CD4-positive, alpha-beta memory T cell (primary cell): ENCODE results near the gene GANAB. TPM values are rescaled to one million over a fixed set of nuclear protein-coding genes. Genes with fewer than 3 reads are reported as not detected.
"Not testable (repeated sequence)": the region's sequence is repeated elsewhere in the genome, so short reads cannot be mapped to it uniquely, and the experiment has no call there.

Experiments used
- CTCF ChIA-PET: fragments of 350-600 bp; sonication (Branson Sonifier 250); formaldehyde crosslinking; loops from one replicate; lab custom pipeline; 2021; ENCODE audit warnings: inconsistent platforms; ENCODE audit not compliant: partially characterized antibody; lab: Charles Lee
- POLR2A ChIA-PET: fragments of 350-600 bp; sonication (Branson Sonifier 250); formaldehyde crosslinking; loops from one replicate; lab custom pipeline; 2021; ENCODE audit not compliant: partially characterized antibody; lab: Charles Lee
- DNase-seq, 5 donors: peaks; one replicate each; pipeline versions ENCODE4 v3.0.0 to v3.0.0-alpha.2; 2020 to 2022; ENCODE audit warnings: mixed read lengths in 1 of 5
- H3K27ac ChIP-seq: one replicate; pipeline ENCODE4 v1.7.0; 2013; ENCODE audit warnings: low read depth, low read length
- H3K27me3 ChIP-seq: 2 replicates; pipeline ENCODE4 v1.7.0; 2013; ENCODE audit warnings: mild to moderate bottlenecking, low read length, moderate library complexity; ENCODE audit not compliant: insufficient read depth
- H3K36me3 ChIP-seq: 2 replicates; pipeline ENCODE4 v1.7.0; 2013; ENCODE audit warnings: mild to moderate bottlenecking, low read length, moderate library complexity; ENCODE audit not compliant: insufficient read depth
- H3K4me1 ChIP-seq: 2 replicates; pipeline ENCODE4 v1.7.0; 2013; ENCODE audit warnings: mild to moderate bottlenecking, low read length, moderate library complexity; ENCODE audit not compliant: insufficient read depth
- H3K4me3 ChIP-seq, 2 donors: one replicate each; pipeline ENCODE4 v1.7.0; 2013; ENCODE audit warnings: low read length in 2 of 2, mild to moderate bottlenecking in 1 of 2
- H3K9me3 ChIP-seq, 2 donors: one replicate each; pipeline ENCODE4 v1.7.0; 2013; ENCODE audit warnings: low read length in 2 of 2, control low read depth in 1 of 2; ENCODE audit not compliant: control insufficient read depth in 1 of 2
- H3K27ac Mint-ChIP-seq, 7 donors: one replicate each; pipeline ENCODE4 v1.8.0; 2020 to 2021; ENCODE audit warnings: mixed read lengths in 7 of 7, mild to moderate bottlenecking in 6 of 7, inconsistent platforms in 3 of 7, moderate library complexity in 3 of 7
- H3K27me3 Mint-ChIP-seq, 2 donors: one replicate each; pipeline ENCODE4 v1.8.0; 2020 to 2021; ENCODE audit warnings: mixed read lengths in 2 of 2
- H3K36me3 Mint-ChIP-seq, 2 donors: one replicate each; pipeline ENCODE4 v1.8.0; 2020 to 2021; ENCODE audit warnings: mixed read lengths in 2 of 2, inconsistent platforms in 1 of 2, mild to moderate bottlenecking in 1 of 2
- H3K4me1 Mint-ChIP-seq, 4 donors: one replicate each; pipeline ENCODE4 v1.8.0; 2020 to 2021; ENCODE audit warnings: mixed read lengths in 4 of 4, mild to moderate bottlenecking in 1 of 4
- H3K4me3 Mint-ChIP-seq, 8 donors: one replicate each; pipeline ENCODE4 v1.8.0; 2020 to 2021; ENCODE audit warnings: mixed read lengths in 8 of 8, mild to moderate bottlenecking in 7 of 8, moderate library complexity in 6 of 8, inconsistent platforms in 3 of 8
- H3K9me3 Mint-ChIP-seq, 8 donors: one replicate each; pipeline ENCODE4 v1.8.0; 2020 to 2021; ENCODE audit warnings: mixed read lengths in 8 of 8, mild to moderate bottlenecking in 5 of 8, inconsistent platforms in 3 of 8, moderate library complexity in 1 of 8
- intact Hi-C: fragments of 100-400 bp; cut with micrococcal nuclease; formaldehyde crosslinking; loops from one replicate; pipeline ENCODE4 v1.15.1; 2023
- polyA plus RNA-seq, 2 donors: library from polyadenylated mRNA; unstranded; fragments of 300-500 nt; fragmentation: Illumina TruSeq; gene quantifications; one replicate each; pipeline ENCODE4 v1.2.3, GENCODE V29; 2021
- total RNA-seq, 2 experiments: library from RNA; stranded (reverse); gene quantifications; one replicate each; pipeline ENCODE4 v1.2.3, GENCODE V29; 2021

GANAB gene
- total RNA-seq = 100 to 1,000 TPM; 260 to 262 TPM
- 100 to 1,000 TPM; 122 to 142 TPM for polyA plus RNA-seq

DNA sequence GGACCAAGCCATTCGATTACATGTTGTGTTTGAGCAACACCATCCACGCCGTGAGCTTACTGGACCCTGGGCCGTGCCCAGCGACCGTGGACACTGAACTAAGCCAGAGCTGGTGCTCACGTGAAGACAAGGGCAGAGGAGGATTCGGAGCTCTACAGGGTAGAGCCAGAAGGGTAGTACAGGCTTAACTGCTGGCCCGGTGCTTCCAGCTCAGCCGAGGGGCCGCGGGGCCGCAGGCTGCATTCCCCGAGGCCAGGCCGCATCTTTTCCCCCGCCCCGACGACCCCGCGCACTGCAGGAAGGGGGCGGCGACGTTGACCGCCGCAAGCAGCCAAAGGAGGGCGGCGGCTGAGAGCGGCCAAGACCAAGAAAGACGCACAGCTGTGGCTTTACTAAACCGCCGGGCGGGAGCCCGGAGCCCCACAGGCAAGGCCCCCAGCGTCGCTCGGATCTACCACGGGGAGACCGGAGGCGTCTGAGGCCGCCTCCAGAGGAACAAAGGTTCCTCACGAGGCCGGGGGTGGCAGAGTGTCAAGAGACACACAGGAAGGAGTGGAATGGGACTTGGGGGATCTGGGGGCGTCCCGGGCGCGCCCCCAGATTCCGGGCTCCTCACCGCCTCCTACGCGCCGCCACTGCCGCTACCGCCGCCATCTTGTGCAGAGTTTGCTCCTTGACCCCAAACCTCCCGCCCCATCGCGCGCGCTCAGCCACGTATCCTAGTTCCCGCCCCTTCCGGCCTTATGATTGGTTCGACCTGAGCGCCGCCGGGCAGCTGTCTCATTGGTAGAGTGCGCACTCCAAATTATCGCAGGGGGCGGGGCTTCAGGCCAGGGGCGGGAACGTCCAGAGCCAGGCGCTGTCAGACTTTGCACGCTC is at the start of gene GANAB:
Gene GANAB, minus strand, starts transcription at position 668 of the 879 bp plus-strand sequence. Its CDS starts 14 bp downstream, at position 654.
- H3K27me3 Mint-ChIP-seq = no peaks in the 10 kb centered on the region
- no peaks in the 10 kb centered on the region for H3K9me3 Mint-ChIP-seq
- Histone ChIP-seq H3K27ac (peak within 1 kb of the TSS; percentile 92), H3K36me3 (peaks cover 22% of the 10 kb centered on the region), H3K27me3 (no peaks in the 10 kb centered on the region), H3K4me3 (peak within 1 kb of the TSS; percentile 55 to 76), H3K9me3 (no peaks in the 10 kb centered on the region), H3K4me1 (peaks cover 37% of the 10 kb centered on the region)
- peaks cover 14 to 48% (median 26%) of the 10 kb centered on the region in 4 donors for H3K4me1 Mint-ChIP-seq
- H3K27ac Mint-ChIP-seq = peak within 1 kb of the TSS; percentile 84 to 99 (median 97)
- ChIA-PET POLR2A (interaction anchor here (0.6 to 11.8 kb wide), 36 partner anchors 8 to 235 kb away, joined by 3 to 162 read pairs (median 8); partner anchors contain the start of genes B3GAT3, BSCL2, C11orf98 and CSKMT), CTCF (interaction anchor here (0.9 to 1.7 kb wide), 5 partner anchors 8 to 251 kb away, joined by 3 to 7 read pairs (median 3); partner anchors contain the start of genes C11orf98 and TUT1)
- H3K36me3 Mint-ChIP-seq = peaks cover 0 to 34% of the 10 kb centered on the region in 2 donors
- peak within 1 kb of the TSS; percentile 93 to 99 (median 95) for H3K4me3 Mint-ChIP-seq
- intact Hi-C loops = loop anchor here (1.0 to 2.0 kb wide), 5 partner anchors 19 to 63 kb away; partner anchors contain the start of genes C11orf98, CSKMT, EML3 and TUT1
- DNase-seq = peak; percentile 95 to 99 (median 97)

DNA sequence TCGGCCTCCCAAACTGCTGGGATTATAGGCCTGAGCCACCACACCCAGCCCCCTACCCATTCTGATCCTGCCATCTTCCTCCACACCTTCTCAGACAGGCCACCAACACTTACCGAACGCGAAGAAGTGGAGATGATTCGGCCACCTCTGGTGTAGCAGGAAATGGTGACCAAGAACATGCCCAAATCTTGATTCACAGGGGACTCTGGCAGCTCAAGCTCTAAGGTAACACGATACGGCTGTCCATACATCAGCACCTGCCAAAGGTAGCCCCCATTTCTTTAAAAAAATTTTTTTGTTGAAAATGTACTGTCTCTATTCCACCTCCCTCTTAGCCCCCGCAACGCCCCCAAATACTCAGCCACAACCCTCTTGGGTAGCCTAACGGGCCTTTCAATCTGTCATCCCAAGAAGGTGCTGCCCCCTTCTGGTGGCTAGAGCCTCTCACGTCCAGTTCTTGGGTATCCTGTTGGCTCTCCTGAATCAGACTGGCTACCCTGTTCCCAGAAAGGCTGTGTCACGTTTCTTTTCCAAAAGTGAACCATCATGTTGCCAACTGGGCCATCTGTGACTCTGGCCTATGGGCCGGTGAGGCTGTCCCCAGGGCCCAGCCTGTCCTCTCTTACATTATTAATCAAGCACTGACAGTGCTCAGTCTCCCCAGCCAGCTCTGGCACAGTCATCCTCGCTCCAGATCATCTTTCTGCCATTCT is 48.2 kb upstream of the GANAB start:
- ChIA-PET CTCF (interaction anchor here (0.6 to 8.0 kb wide), 38 partner anchors 9 to 299 kb away, joined by 3 to 82 read pairs (median 4); partner anchors contain the start of genes C11orf98, CSKMT, EEF1G and INTS5), POLR2A (interaction anchor here (0.7 to 2.9 kb wide), 8 partner anchors 15 to 134 kb away, joined by 3 to 20 read pairs (median 5); partner anchors contain the start of genes C11orf98, CSKMT, EEF1G and HNRNPUL2)
- Mint-ChIP-seq H3K4me1 (peaks cover 5 to 7% (median 6%) of the 10 kb centered on the region in 4 donors), H3K27me3 (no peaks in the 10 kb centered on the region), H3K4me3 (no peak overlapping the region), H3K9me3 (no peaks in the 10 kb centered on the region), H3K36me3 (peaks cover 12% of the 10 kb centered on the region in 2 donors), H3K27ac (peak overlapping the region in 4 of 7 donors; percentile 7 to 77 (median 56))
- no peaks in the 10 kb centered on the region for H3K27me3 ChIP-seq
- H3K9me3 ChIP-seq = no peaks in the 10 kb centered on the region
- H3K4me1 ChIP-seq = no peaks in the 10 kb centered on the region
- H3K36me3 ChIP-seq = no peaks in the 10 kb centered on the region
- DNase-seq = peak; percentile 73 to 80 (median 74)
- H3K27ac ChIP-seq = no peak overlapping the region
- intact Hi-C loops = loop anchor here (1.0 to 5.0 kb wide), 4 partner anchors 16 to 312 kb away; partner anchors contain the start of gene UBXN1
- no peak overlapping the region for H3K4me3 ChIP-seq

DNA sequence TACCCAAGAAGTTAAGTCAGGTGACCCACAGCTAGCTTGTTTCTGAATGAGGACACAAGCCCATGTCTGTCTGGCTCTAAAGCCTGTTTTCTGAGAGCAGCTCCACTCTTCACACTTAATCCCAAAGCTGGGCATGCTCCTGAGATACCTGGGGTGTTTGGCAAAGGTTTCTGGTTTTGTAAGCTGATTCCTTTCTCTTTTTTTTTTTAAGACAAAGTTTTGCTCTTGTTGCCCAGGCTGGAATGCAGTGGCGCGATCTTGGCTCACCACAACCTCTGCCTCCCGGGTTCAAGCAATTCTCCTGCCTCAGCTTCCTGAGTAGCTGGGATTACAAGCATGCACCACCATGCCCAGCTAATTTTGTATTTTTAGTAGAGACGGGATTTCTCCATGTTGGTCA is 47.2 kb upstream of the GANAB start:
- DNase-seq, H3K36me3 ChIP-seq, H3K27ac Mint-ChIP-seq, H3K27me3 ChIP-seq, H3K9me3 Mint-ChIP-seq, H3K27ac ChIP-seq, H3K4me3 ChIP-seq, H3K27me3 Mint-ChIP-seq, H3K4me1 ChIP-seq, H3K4me1 Mint-ChIP-seq, H3K4me3 Mint-ChIP-seq, H3K9me3 ChIP-seq: not testable (repeated sequence)
- H3K36me3 Mint-ChIP-seq = peaks cover 12% of the 10 kb centered on the region in 2 donors
- ChIA-PET CTCF (interaction anchor here (0.8 to 8.0 kb wide), 20 partner anchors 10 to 312 kb away, joined by 3 to 82 read pairs (median 6); partner anchors contain the start of genes EEF1G, TUT1 and ZBTB3), POLR2A (interaction anchor here (0.7 to 2.9 kb wide), 8 partner anchors 10 to 269 kb away, joined by 3 to 20 read pairs (median 4); partner anchors contain the start of genes C11orf98, CSKMT, EEF1G and HNRNPUL2)
- intact Hi-C loops = loop anchor here (1.0 to 5.0 kb wide), 4 partner anchors 15 to 311 kb away; partner anchors contain the start of gene UBXN1

DNA sequence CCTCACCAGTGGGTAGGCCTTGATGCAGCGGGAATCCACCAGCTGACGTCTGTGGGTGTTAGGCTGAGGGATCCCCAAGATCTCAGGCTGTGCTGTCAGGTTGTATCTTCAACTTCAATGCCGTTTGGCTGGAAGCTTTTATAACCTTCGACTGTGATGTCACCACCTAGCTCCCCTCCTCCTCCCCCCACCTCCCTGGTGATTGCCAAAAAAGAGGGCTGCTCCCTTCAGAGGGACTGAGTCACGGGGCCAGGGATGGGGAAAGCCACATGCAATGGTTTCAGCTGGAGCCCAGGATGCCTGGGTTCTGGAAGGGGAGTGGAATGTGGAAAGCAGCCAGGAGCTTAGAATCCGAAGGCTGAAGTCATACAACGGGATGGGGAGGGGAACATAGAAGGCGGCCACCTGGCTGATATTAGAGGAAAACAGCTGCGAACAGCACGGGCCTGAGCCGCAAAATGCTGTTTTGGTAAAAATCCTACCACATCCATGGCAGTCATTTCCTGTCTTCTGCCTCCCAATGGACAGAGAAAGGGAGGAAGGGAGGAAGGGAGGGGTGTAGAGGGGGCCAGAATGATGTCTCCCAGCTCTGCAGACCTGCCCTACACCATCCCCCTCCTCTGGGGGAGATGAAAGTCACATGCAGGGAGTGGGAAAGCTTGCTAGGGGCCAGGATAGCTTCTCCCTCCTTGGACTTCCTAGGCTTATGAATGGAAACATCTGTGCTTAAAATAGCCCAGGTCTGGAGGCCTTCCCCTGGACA is 43.2 kb upstream of the GANAB start, which contains the start of gene LRRN4CL:
Gene LRRN4CL, minus strand, starts transcription at position 110 of the 763 bp plus-strand sequence. CDS start 1,022 bp downstream, outside the sequence.
- Histone ChIP-seq H3K4me3 (no peak within 1 kb of the TSS), H3K9me3 (no peaks in the 10 kb centered on the region), H3K27ac (no peak within 1 kb of the TSS), H3K27me3 (no peaks in the 10 kb centered on the region), H3K36me3 (no peaks in the 10 kb centered on the region), H3K4me1 (no peaks in the 10 kb centered on the region)
- DNase-seq = no peak
- Mint-ChIP-seq H3K36me3 (peaks cover 10 to 12% of the 10 kb centered on the region in 2 donors), H3K4me1 (peaks cover under 1 to 2% (median 1%) of the 10 kb centered on the region in 4 donors), H3K27ac (peak within 1 kb of the TSS in 1 of 7 donors; percentile 72), H3K4me3 (no peak within 1 kb of the TSS), H3K9me3 (no peaks in the 10 kb centered on the region), H3K27me3 (peaks cover 0 to 5% of the 10 kb centered on the region in 2 donors)
- POLR2A ChIA-PET = interaction anchor here (0.7 to 1.9 kb wide), 4 partner anchors 9 to 98 kb away, joined by 3 to 9 read pairs (median 4); partner anchors contain the start of genes C11orf98, CSKMT and TUT1
- CTCF ChIA-PET = interaction anchor here (0.9 to 1.2 kb wide), 4 partner anchors 10 to 136 kb away, joined by 3 to 5 read pairs (median 3); no protein-coding TSS in a partner anchor
- intact Hi-C loops = loop anchor here (5.0 kb wide), 1 partner anchor 307 kb away; no protein-coding TSS in a partner anchor

DNA sequence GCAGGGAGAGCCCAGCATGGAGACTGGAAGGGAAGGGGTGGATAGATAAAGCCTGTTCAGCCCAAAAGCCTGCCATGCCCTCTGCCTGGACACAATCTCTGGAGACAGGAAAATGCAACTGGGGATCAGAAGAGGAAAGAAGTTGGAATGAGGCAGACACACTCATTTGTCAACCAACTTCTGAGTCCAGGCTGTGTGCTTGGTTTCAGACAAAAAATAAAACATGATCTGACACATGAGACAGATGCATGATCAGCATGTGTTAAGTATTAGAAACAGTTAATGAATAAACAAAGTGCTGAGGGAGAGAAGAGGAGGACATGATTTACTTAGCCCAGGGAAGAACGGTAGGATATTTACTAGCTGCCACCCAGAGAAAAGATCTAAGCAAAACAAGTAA is 42.1 kb upstream of the GANAB start:
- H3K4me1 Mint-ChIP-seq = no peaks in the 10 kb centered on the region
- Histone ChIP-seq H3K27ac (no peak overlapping the region), H3K4me1 (no peaks in the 10 kb centered on the region), H3K4me3 (no peak overlapping the region), H3K27me3 (no peaks in the 10 kb centered on the region), H3K9me3 (no peaks in the 10 kb centered on the region), H3K36me3 (no peaks in the 10 kb centered on the region)
- H3K27me3 Mint-ChIP-seq = peaks cover 0 to 5% of the 10 kb centered on the region in 2 donors
- ChIA-PET POLR2A (interaction anchor here (1.0 kb wide), 1 partner anchor 17 kb away, joined by 3 read pairs; no protein-coding TSS in a partner anchor), CTCF (interaction anchor here (1.2 kb wide), 2 partner anchors 8 to 99 kb away, joined by 3 to 5 read pairs; no protein-coding TSS in a partner anchor)
- no peak overlapping the region for H3K4me3 Mint-ChIP-seq
- intact Hi-C loops = no loop called here
- DNase-seq = no peak
- H3K9me3 Mint-ChIP-seq = no peaks in the 10 kb centered on the region
- peaks cover 10 to 12% of the 10 kb centered on the region in 2 donors for H3K36me3 Mint-ChIP-seq
- H3K27ac Mint-ChIP-seq = no peak overlapping the region
